H9 (cell line): ENCODE results near the gene SLC12A9. TPM values are rescaled to one million over a fixed set of nuclear protein-coding genes. Genes with fewer than 3 reads are reported as not detected.
A peak's percentile ranks its signal among the peaks of the same experiment; 100 is the strongest.

Experiments
- DNase-seq: peaks from one replicate; pipeline ENCODE4 v3.0.0-alpha.2; 2017
- H2AFZ ChIP-seq: one replicate; pipeline ENCODE4 v1.6.1; 2013; ENCODE audit warnings: mild to moderate bottlenecking, low read length, control low read depth, moderate library complexity
- H2AK5ac ChIP-seq: 2 replicates; pipeline ENCODE4 v1.6.1; 2013; ENCODE audit warnings: low read length, control low read depth, mixed read lengths; ENCODE audit not compliant: insufficient read length
- H2BK120ac ChIP-seq: one replicate; pipeline ENCODE4 v1.6.1; 2013; ENCODE audit warnings: low read depth, mild to moderate bottlenecking, low read length, control low read depth, inconsistent platforms; ENCODE audit not compliant: poor library complexity, severe bottlenecking
- H2BK12ac ChIP-seq: 2 replicates; pipeline ENCODE4 v1.6.1; 2013; ENCODE audit warnings: low read length, control low read depth, mixed read lengths, low read depth; ENCODE audit not compliant: insufficient read length
- H2BK15ac ChIP-seq: 2 replicates; pipeline ENCODE4 v1.6.1; 2013; ENCODE audit warnings: low read depth, low read length, control low read depth
- H2BK20ac ChIP-seq: one replicate; pipeline ENCODE4 v1.6.1; 2013; ENCODE audit warnings: low read depth, mild to moderate bottlenecking, low read length, control low read depth, inconsistent platforms; ENCODE audit not compliant: poor library complexity, severe bottlenecking
- H2BK5ac ChIP-seq: 2 replicates; pipeline ENCODE4 v1.6.1; 2013; ENCODE audit warnings: low read length, control low read depth, mixed read lengths; ENCODE audit not compliant: insufficient read length
- H3K14ac ChIP-seq: 2 replicates; pipeline ENCODE4 v1.6.1; 2013; ENCODE audit warnings: low read length, control low read depth; ENCODE audit not compliant: insufficient read depth
- H3K18ac ChIP-seq: 2 replicates; pipeline ENCODE4 v1.6.1; 2013; ENCODE audit warnings: low read depth, mild to moderate bottlenecking, mixed read lengths, low read length, control low read depth; ENCODE audit not compliant: insufficient read length
- H3K23ac ChIP-seq: 2 replicates; pipeline ENCODE4 v1.6.1; 2013; ENCODE audit warnings: low read length, control low read depth, mixed read lengths, low read depth; ENCODE audit not compliant: insufficient read length
- H3K23me2 ChIP-seq: 2 replicates; pipeline ENCODE4 v1.6.1; 2013; ENCODE audit warnings: low read depth, mild to moderate bottlenecking, mixed read lengths, low read length, control low read depth; ENCODE audit not compliant: insufficient read length, poor library complexity, severe bottlenecking
- H3K27ac ChIP-seq: 2 replicates; pipeline ENCODE4 v1.5.1; 2013; ENCODE audit warnings: low read length, control low read depth, mixed read lengths, low read depth; ENCODE audit not compliant: insufficient read length
- H3K27me3 ChIP-seq: 2 replicates; pipeline ENCODE4 v1.6.1; 2013; ENCODE audit warnings: low read length, control low read depth, inconsistent platforms; ENCODE audit not compliant: insufficient read depth
- H3K4ac ChIP-seq: 2 replicates; pipeline ENCODE4 v1.6.1; 2013; ENCODE audit warnings: low read depth, mild to moderate bottlenecking, control low read depth, inconsistent platforms, low read length, moderate library complexity
- H3K4me1 ChIP-seq: 2 replicates; pipeline ENCODE4 v1.6.1; 2013; ENCODE audit warnings: low read length, control low read depth, inconsistent platforms; ENCODE audit not compliant: insufficient read depth
- H3K4me2 ChIP-seq: 2 replicates; pipeline ENCODE4 v1.6.1; 2013; ENCODE audit warnings: low read length, control low read depth, mixed read lengths; ENCODE audit not compliant: insufficient read length, insufficient read depth
- H3K56ac ChIP-seq: 2 replicates; pipeline ENCODE4 v1.6.1; 2013; ENCODE audit warnings: low read depth, mild to moderate bottlenecking, mixed read lengths, low read length, control low read depth; ENCODE audit not compliant: insufficient read length
- H3K79me1 ChIP-seq: 2 replicates; pipeline ENCODE4 v1.6.1; 2013; ENCODE audit warnings: low read depth, mild to moderate bottlenecking, moderate library complexity, low read length, control low read depth, inconsistent platforms; ENCODE audit not compliant: insufficient read depth, poor library complexity, severe bottlenecking
- H3K79me2 ChIP-seq: 2 replicates; pipeline ENCODE4 v1.6.1; 2013; ENCODE audit warnings: low read length, control low read depth, inconsistent platforms; ENCODE audit not compliant: insufficient read depth
- H3K9ac ChIP-seq: 2 replicates; pipeline ENCODE4 v1.6.1; 2013; ENCODE audit warnings: low read length, control low read depth, mixed read lengths; ENCODE audit not compliant: insufficient read length; ENCODE audit errors: extremely low read depth
- H3K9me3 ChIP-seq: one replicate; pipeline ENCODE4 v1.6.1; 2013; ENCODE audit warnings: low read depth, low read length, inconsistent platforms; ENCODE audit not compliant: control insufficient read depth
- H3T11ph ChIP-seq: one replicate; pipeline ENCODE4 v1.6.1; 2013; ENCODE audit warnings: mild to moderate bottlenecking, low read length, control low read depth, inconsistent platforms
- H4K20me1 ChIP-seq: one replicate; pipeline ENCODE4 v1.6.1; 2013; ENCODE audit not compliant: control insufficient read depth, insufficient read length, insufficient read depth
- H4K5ac ChIP-seq: 2 replicates; pipeline ENCODE4 v1.6.1; 2013; ENCODE audit warnings: low read depth, mild to moderate bottlenecking, mixed read lengths, low read length, control low read depth; ENCODE audit not compliant: insufficient read length
- H4K8ac ChIP-seq: replicated peaks from 2 replicates; pipeline ENCODE4 v1.6.1; 2013; ENCODE audit warnings: low read length, control low read depth, mixed read lengths, low read depth; ENCODE audit not compliant: insufficient read length
- H4K91ac ChIP-seq: 2 replicates; pipeline ENCODE4 v1.6.1; 2013; ENCODE audit warnings: low read depth, mild to moderate bottlenecking, moderate library complexity, mixed read lengths, low read length, control low read depth; ENCODE audit not compliant: insufficient read length
- H3K27ac Mint-ChIP-seq, 3 experiments: 2 replicates in 2 of 3; 3 replicates in 1 of 3; pipeline ENCODE4 v1.8.0; 2020 to 2021; ENCODE audit warnings: mixed read lengths in 3 of 3, mild to moderate bottlenecking in 1 of 3, moderate library complexity in 1 of 3
- H3K27me3 Mint-ChIP-seq: 2 replicates; pipeline ENCODE4 v1.8.0; 2021; ENCODE audit warnings: low read depth, mild to moderate bottlenecking, moderate library complexity, mixed read lengths
- H3K36me3 Mint-ChIP-seq, 3 experiments: 2 replicates in 2 of 3; 3 replicates in 1 of 3; pipeline ENCODE4 v1.8.0; 2020 to 2021; ENCODE audit warnings: low read depth in 3 of 3, mixed read lengths in 3 of 3; ENCODE audit not compliant: insufficient read depth in 1 of 3
- H3K4me1 Mint-ChIP-seq, 2 experiments: 2 replicates each; pipeline ENCODE4 v1.8.0; 2020; ENCODE audit warnings: mixed read lengths in 2 of 2
- H3K4me3 Mint-ChIP-seq, 2 experiments: 2 replicates in 1 of 2; 3 replicates in 1 of 2; pipeline ENCODE4 v1.8.0; 2020 to 2021; ENCODE audit warnings: mild to moderate bottlenecking in 2 of 2, mixed read lengths in 2 of 2, moderate library complexity in 1 of 2
- H3K9me3 Mint-ChIP-seq, 2 experiments: 2 replicates in 1 of 2; 3 replicates in 1 of 2; pipeline ENCODE4 v1.8.0; 2020; ENCODE audit warnings: mild to moderate bottlenecking in 2 of 2, mixed read lengths in 2 of 2, moderate library complexity in 1 of 2
- WGBS: extraction: QIAGEN DNeasy Blood & Tissue Kit; methylation state at CpG from one replicate; pipeline ENCODE4 v1.1.7; 2013; ENCODE audit warnings: missing lambda C conversion rate, low lambda C conversion rate, mixed read lengths; ENCODE audit not compliant: insufficient read length; ENCODE audit errors: extremely low coverage; 5-methylcytosine and 5-hydroxymethylcytosine counted together
- total RNA-seq: library from RNA; stranded (reverse); gene quantifications from 2 replicates; pipeline ENCODE4 v1.2.1, GENCODE V29; 2021
- TF ChIP-seq, protein P1 (sequence below): fragments of 200-600 bp; sonication (generic); conservative IDR thresholded peaks from 3 replicates; pipeline ENCODE4 v1.8.0; 2021; ENCODE audit warnings: antibody characterized with exemption, mild to moderate bottlenecking

Gene SLC12A9
- total RNA-seq, 1 experiment from 2014 or later = 43.0 TPM

DNA sequence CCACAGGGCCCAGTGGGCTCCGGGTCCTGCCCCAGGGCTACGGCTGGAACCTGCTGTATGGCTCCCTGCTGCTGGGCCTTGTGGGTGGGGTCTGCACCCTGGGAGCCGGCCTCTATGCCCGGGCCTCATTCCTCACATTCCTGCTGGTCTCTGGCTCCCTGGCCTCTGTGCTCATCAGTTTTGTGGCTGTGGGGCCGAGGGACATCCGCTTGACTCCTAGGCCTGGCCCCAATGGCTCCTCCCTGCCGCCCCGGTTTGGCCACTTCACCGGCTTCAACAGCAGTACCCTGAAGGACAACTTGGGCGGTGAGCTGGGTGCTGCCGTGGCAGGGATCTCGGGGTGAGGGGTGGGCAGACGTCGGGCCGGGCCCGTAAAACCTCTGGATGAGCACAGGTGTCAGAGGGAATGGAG lies 4.4 kb downstream of the SLC12A9 start:
- H3K4me2 ChIP-seq = no peak overlapping the region
- H3K14ac ChIP-seq = no peak overlapping the region
- peaks cover 4% of the 10 kb centered on the region for H3K23me2 ChIP-seq
- H3K4me1 Mint-ChIP-seq = peaks cover 3 to 10% of the 10 kb centered on the region in 2 experiments; a peak in 2 of 4 replicates
- peaks cover 11 to 33% (median 32%) of the 10 kb centered on the region in 3 experiments; a peak in 6 of 7 replicates for H3K36me3 Mint-ChIP-seq
- peaks cover 3% of the 10 kb centered on the region for H3K79me1 ChIP-seq
- H2BK120ac ChIP-seq = no peak overlapping the region
- H2BK15ac ChIP-seq = no peak overlapping the region
- no peak for DNase-seq
- H4K91ac ChIP-seq = no peak overlapping the region
- no peak overlapping the region for H3K23ac ChIP-seq
- H3K9me3 Mint-ChIP-seq = no peaks in the 10 kb centered on the region; a peak in 1 of 5 replicates
- TF ChIP-seq, protein P1, sequence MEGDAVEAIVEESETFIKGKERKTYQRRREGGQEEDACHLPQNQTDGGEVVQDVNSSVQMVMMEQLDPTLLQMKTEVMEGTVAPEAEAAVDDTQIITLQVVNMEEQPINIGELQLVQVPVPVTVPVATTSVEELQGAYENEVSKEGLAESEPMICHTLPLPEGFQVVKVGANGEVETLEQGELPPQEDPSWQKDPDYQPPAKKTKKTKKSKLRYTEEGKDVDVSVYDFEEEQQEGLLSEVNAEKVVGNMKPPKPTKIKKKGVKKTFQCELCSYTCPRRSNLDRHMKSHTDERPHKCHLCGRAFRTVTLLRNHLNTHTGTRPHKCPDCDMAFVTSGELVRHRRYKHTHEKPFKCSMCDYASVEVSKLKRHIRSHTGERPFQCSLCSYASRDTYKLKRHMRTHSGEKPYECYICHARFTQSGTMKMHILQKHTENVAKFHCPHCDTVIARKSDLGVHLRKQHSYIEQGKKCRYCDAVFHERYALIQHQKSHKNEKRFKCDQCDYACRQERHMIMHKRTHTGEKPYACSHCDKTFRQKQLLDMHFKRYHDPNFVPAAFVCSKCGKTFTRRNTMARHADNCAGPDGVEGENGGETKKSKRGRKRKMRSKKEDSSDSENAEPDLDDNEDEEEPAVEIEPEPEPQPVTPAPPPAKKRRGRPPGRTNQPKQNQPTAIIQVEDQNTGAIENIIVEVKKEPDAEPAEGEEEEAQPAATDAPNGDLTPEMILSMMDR = no peak
- H2BK12ac ChIP-seq = no peak overlapping the region
- H2BK20ac ChIP-seq = no peak overlapping the region
- H3K18ac ChIP-seq = no peak overlapping the region
- no peak overlapping the region for H2BK5ac ChIP-seq
- H3K9me3 ChIP-seq = no peaks in the 10 kb centered on the region
- no peaks in the 10 kb centered on the region for H3K27me3 Mint-ChIP-seq
- H3K27ac ChIP-seq = no peak overlapping the region
- peaks cover 2% of the 10 kb centered on the region; the same call in 1 of the 2 replicates for H3K79me2 ChIP-seq
- no peak overlapping the region for H2AK5ac ChIP-seq
- no peaks in the 10 kb centered on the region for H3K27me3 ChIP-seq
- no peaks in the 10 kb centered on the region for H4K20me1 ChIP-seq
- peak overlapping the region; percentile 68 to 94 (median 70); a peak in 2 of 7 replicates for H3K27ac Mint-ChIP-seq
- H3T11ph ChIP-seq = no peak overlapping the region
- no peak overlapping the region for H3K56ac ChIP-seq
- H3K4ac ChIP-seq = no peak overlapping the region
- H4K5ac ChIP-seq = no peak overlapping the region
- WGBS = no CpG with 5 or more reads among the region's 16 CpGs
- no peaks in the 10 kb centered on the region for H3K4me1 ChIP-seq
- no peak overlapping the region for H2AFZ ChIP-seq
- no peak overlapping the region for H4K8ac ChIP-seq
- H3K9ac ChIP-seq = no peak overlapping the region
- H3K4me3 Mint-ChIP-seq = no peak overlapping the region
